Measurements from ENCODE around the gene BCAP31. TPM values are rescaled to one million over a fixed set of nuclear protein-coding genes. Genes with fewer than 3 reads are reported as not detected.

The BCAP31 gene
- total RNA-seq, 2 donors from 2014 or later, result 82.7 to 104 TPM

GRCh38 chrX:153739754-153740486 lies 15.7 kb upstream of the BCAP31 start:
- H3K4me1 ChIP-seq (ENCODE audit: control insufficient read depth in 1 of 2, low read depth in 2 of 2), result peaks cover 0 to 5% of the 10 kb centered on the region in 2 donors
- no peak overlapping the region for H3K4me3 ChIP-seq
- H3K27me3 ChIP-seq (replicated peaks; ENCODE audit: insufficient read depth), result no peaks in the 10 kb centered on the region
- H3K27ac ChIP-seq, result no peak overlapping the region
- DNase-seq (ENCODE audit: low spot score) (no peak), ATAC-seq (ENCODE audit: insufficient number of reproducible peaks, low FRiP score, low read depth) (no peak)
- H3K9me3 ChIP-seq, result no peaks in the 10 kb centered on the region
- TF ChIP-seq CTCF (IDR thresholded peaks at IDR 0.05), result no peak
- peaks cover 8% of the 10 kb centered on the region for H3K36me3 ChIP-seq

GRCh38 chrX:153738056-153738605 lies 13.9 kb upstream of the BCAP31 start:
- Histone ChIP-seq H3K4me3 (no peak overlapping the region), H3K27ac (no peak overlapping the region), H3K27me3 (replicated peaks; ENCODE audit: insufficient read depth) (no peaks in the 10 kb centered on the region), H3K4me1 (ENCODE audit: control insufficient read depth in 1 of 2, low read depth in 2 of 2) (no peaks in the 10 kb centered on the region), H3K9me3 (no peaks in the 10 kb centered on the region), H3K36me3 (peaks cover 8% of the 10 kb centered on the region)
- no peak for TF ChIP-seq CTCF (IDR thresholded peaks at IDR 0.05)
- DNase-seq (ENCODE audit: low spot score), result no peak
- no peak for ATAC-seq (ENCODE audit: insufficient number of reproducible peaks, low FRiP score, low read depth)

- no peaks in the 10 kb centered on the region for H3K4me1 ChIP-seq (ENCODE audit: control insufficient read depth in 1 of 2, low read depth in 2 of 2)
- DNase-seq (ENCODE audit: low spot score) (no peak), ATAC-seq (ENCODE audit: insufficient number of reproducible peaks, low FRiP score, low read depth) (no peak)
- no peaks in the 10 kb centered on the region for H3K9me3 ChIP-seq
- TF ChIP-seq CTCF (IDR thresholded peaks at IDR 0.05), result no peak
- peaks cover 8% of the 10 kb centered on the region for H3K36me3 ChIP-seq
- no peak overlapping the region for H3K4me3 ChIP-seq
- H3K27ac ChIP-seq, result no peak overlapping the region
- no peaks in the 10 kb centered on the region for H3K27me3 ChIP-seq (replicated peaks; ENCODE audit: insufficient read depth)
Observed at GRCh38 chrX:153736871-153737441, 12.8 kb upstream of the BCAP31 start.

GRCh38 chrX:153736071-153736820 lies 12.1 kb upstream of the BCAP31 start:
- no peak for ATAC-seq (ENCODE audit: insufficient number of reproducible peaks, low FRiP score, low read depth)
- Histone ChIP-seq H3K9me3 (no peaks in the 10 kb centered on the region), H3K4me1 (ENCODE audit: control insufficient read depth in 1 of 2, low read depth in 2 of 2) (no peaks in the 10 kb centered on the region), H3K36me3 (peaks cover 8% of the 10 kb centered on the region), H3K27ac (no peak overlapping the region), H3K4me3 (no peak overlapping the region), H3K27me3 (replicated peaks; ENCODE audit: insufficient read depth) (no peaks in the 10 kb centered on the region)
- no peak for DNase-seq (ENCODE audit: low spot score)
- TF ChIP-seq CTCF (IDR thresholded peaks at IDR 0.05), result no peak

GRCh38 chrX:153735274-153735673 lies 11.1 kb upstream of the BCAP31 start:
- Histone ChIP-seq H3K4me1 (ENCODE audit: control insufficient read depth in 1 of 2, low read depth in 2 of 2) (no peaks in the 10 kb centered on the region), H3K9me3 (no peaks in the 10 kb centered on the region), H3K4me3 (no peak overlapping the region), H3K36me3 (peaks cover 8% of the 10 kb centered on the region), H3K27ac (no peak overlapping the region), H3K27me3 (replicated peaks; ENCODE audit: insufficient read depth) (no peaks in the 10 kb centered on the region)
- TF ChIP-seq CTCF (IDR thresholded peaks at IDR 0.05), result no peak
- DNase-seq (ENCODE audit: low spot score) (no peak), ATAC-seq (ENCODE audit: insufficient number of reproducible peaks, low FRiP score, low read depth) (no peak)

Measured in thoracic aorta (tissue), 2 donors.